ENCODE results near the gene MAPK6.
"Not testable (repeated sequence)": the region's sequence is repeated elsewhere in the genome, so short reads cannot be mapped to it uniquely, and the experiment has no call there.

The MAPK6 gene

DNA sequence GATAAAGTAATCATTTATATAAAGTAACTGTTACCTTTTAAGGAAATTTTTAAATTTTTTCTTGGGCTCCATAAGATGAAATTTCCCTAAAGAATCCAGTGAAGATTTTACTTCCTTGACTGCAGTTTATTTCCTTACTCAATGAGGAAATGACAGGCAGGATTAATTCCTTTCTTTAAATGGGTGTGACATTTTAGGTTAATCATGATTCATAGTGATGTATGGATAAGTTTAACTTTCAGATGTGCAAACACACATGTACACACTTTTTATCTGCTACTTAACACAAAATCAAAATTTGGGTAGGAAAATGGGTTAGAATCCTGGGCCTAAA is 36.3 kb upstream of the MAPK6 start:
- H3K79me2 ChIP-seq (ENCODE audit: low read length): no peaks in the 10 kb centered on the region
- no peak overlapping the region for H3K4me3 ChIP-seq (ENCODE audit: low read length)
- no peaks in the 10 kb centered on the region for H3K27me3 ChIP-seq (ENCODE audit: low read depth, low read length)
- peaks cover 14% of the 10 kb centered on the region for H3K4me1 ChIP-seq (ENCODE audit: low read length)
- no peak for TF ChIP-seq EZH2phosphoT487 (IDR thresholded peaks at IDR 0.05; ENCODE audit: low read depth)
- no peak overlapping the region for H3K9ac ChIP-seq (ENCODE audit: low read length)
- 0 out of 2 replicates have a peak overlapping the region, but pooled peaks have one; percentile 98 for H3K4me2 ChIP-seq (ENCODE audit: low read length)
- H2AFZ ChIP-seq (ENCODE audit: low read depth, low read length): peak overlapping the region; percentile 96; the same call in 1 of the 2 replicates
- H3K27ac ChIP-seq (ENCODE audit: low read length): no peak overlapping the region
- H3K36me3 ChIP-seq (replicated peaks; ENCODE audit: low read depth, low read length): no peaks in the 10 kb centered on the region
- H4K20me1 ChIP-seq (ENCODE audit: insufficient read depth, low read length): no peaks in the 10 kb centered on the region
- H3K9me3 ChIP-seq (ENCODE audit: insufficient read depth, low read length): no peaks in the 10 kb centered on the region

DNA sequence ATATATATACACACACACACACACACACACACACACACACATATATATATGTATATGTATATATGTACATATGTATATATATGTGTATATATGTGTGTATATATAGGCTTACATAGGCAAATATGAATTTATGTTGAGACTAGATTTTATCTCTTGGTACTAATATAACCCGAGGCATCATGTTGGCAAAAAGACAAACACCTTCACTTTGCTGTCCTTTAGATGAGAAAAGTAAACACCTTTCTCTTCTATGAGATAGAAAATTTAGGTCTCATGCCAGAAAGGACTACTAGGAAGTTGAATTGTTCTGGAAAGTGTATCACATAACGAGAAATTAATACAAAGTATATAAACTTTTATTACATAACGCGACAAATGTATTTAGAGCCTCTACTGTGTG is 27.9 kb upstream of the MAPK6 start:
- no peaks in the 10 kb centered on the region for H3K9me3 ChIP-seq (ENCODE audit: insufficient read depth, low read length)
- H3K36me3 ChIP-seq (replicated peaks; ENCODE audit: low read depth, low read length): no peaks in the 10 kb centered on the region
- TF ChIP-seq, protein P1, sequence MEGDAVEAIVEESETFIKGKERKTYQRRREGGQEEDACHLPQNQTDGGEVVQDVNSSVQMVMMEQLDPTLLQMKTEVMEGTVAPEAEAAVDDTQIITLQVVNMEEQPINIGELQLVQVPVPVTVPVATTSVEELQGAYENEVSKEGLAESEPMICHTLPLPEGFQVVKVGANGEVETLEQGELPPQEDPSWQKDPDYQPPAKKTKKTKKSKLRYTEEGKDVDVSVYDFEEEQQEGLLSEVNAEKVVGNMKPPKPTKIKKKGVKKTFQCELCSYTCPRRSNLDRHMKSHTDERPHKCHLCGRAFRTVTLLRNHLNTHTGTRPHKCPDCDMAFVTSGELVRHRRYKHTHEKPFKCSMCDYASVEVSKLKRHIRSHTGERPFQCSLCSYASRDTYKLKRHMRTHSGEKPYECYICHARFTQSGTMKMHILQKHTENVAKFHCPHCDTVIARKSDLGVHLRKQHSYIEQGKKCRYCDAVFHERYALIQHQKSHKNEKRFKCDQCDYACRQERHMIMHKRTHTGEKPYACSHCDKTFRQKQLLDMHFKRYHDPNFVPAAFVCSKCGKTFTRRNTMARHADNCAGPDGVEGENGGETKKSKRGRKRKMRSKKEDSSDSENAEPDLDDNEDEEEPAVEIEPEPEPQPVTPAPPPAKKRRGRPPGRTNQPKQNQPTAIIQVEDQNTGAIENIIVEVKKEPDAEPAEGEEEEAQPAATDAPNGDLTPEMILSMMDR (IDR thresholded peaks at IDR 0.05; ENCODE audit: low read depth, low read length): no peak
- no peak for TF ChIP-seq EZH2phosphoT487 (IDR thresholded peaks at IDR 0.05; ENCODE audit: low read depth)
- H3K79me2 ChIP-seq (ENCODE audit: low read length): no peaks in the 10 kb centered on the region
- peaks cover 12% of the 10 kb centered on the region for H3K4me1 ChIP-seq (ENCODE audit: low read length)
- H2AFZ ChIP-seq (ENCODE audit: low read depth, low read length): no peak overlapping the region
- H3K27ac ChIP-seq (ENCODE audit: low read length): no peak overlapping the region
- H4K20me1 ChIP-seq (ENCODE audit: insufficient read depth, low read length): no peaks in the 10 kb centered on the region
- H3K4me2 ChIP-seq (ENCODE audit: low read length): no peak overlapping the region
- no peak overlapping the region for H3K4me3 ChIP-seq (ENCODE audit: low read length)
- no peaks in the 10 kb centered on the region for H3K27me3 ChIP-seq (ENCODE audit: low read depth, low read length)
- no peak overlapping the region for H3K9ac ChIP-seq (ENCODE audit: low read length)

GRCh38 chr15:51992953-51993352 is 26.1 kb upstream of the MAPK6 start:
- no peak overlapping the region for H3K9ac ChIP-seq (ENCODE audit: low read length)
- no peak overlapping the region for H3K4me3 ChIP-seq (ENCODE audit: low read length)
- no peaks in the 10 kb centered on the region for H3K36me3 ChIP-seq (replicated peaks; ENCODE audit: low read depth, low read length)
- no peaks in the 10 kb centered on the region for H3K27me3 ChIP-seq (ENCODE audit: low read depth, low read length)
- peaks cover 12% of the 10 kb centered on the region for H3K4me1 ChIP-seq (ENCODE audit: low read length)
- no peaks in the 10 kb centered on the region for H4K20me1 ChIP-seq (ENCODE audit: insufficient read depth, low read length)
- H2AFZ ChIP-seq (ENCODE audit: low read depth, low read length): no peak overlapping the region
- no peaks in the 10 kb centered on the region for H3K79me2 ChIP-seq (ENCODE audit: low read length)
- H3K4me2 ChIP-seq (ENCODE audit: low read length): no peak overlapping the region
- TF ChIP-seq EZH2phosphoT487 (IDR thresholded peaks at IDR 0.05; ENCODE audit: low read depth): no peak
- TF ChIP-seq, protein P1 (IDR thresholded peaks at IDR 0.05; ENCODE audit: low read depth, low read length): no peak
- H3K9me3 ChIP-seq (ENCODE audit: insufficient read depth, low read length): no peaks in the 10 kb centered on the region
- H3K27ac ChIP-seq (ENCODE audit: low read length): no peak overlapping the region

GRCh38 chr15:52002351-52002750 is 16.7 kb upstream of the MAPK6 start:
- peaks cover 40% of the 10 kb centered on the region for H3K4me1 ChIP-seq (ENCODE audit: low read length)
- H3K79me2 ChIP-seq (ENCODE audit: low read length): 0 out of 2 replicates have a peak, but pooled peaks cover 4% of the 10 kb centered on the region
- H3K4me3 ChIP-seq (ENCODE audit: low read length): no peak overlapping the region
- no peak overlapping the region for H3K9ac ChIP-seq (ENCODE audit: low read length)
- H4K20me1 ChIP-seq (ENCODE audit: insufficient read depth, low read length): no peaks in the 10 kb centered on the region
- peaks cover 4% of the 10 kb centered on the region for H3K36me3 ChIP-seq (replicated peaks; ENCODE audit: low read depth, low read length)
- TF ChIP-seq, protein P1 (IDR thresholded peaks at IDR 0.05; ENCODE audit: low read depth, low read length): no peak
- no peak for TF ChIP-seq EZH2phosphoT487 (IDR thresholded peaks at IDR 0.05; ENCODE audit: low read depth)
- no peaks in the 10 kb centered on the region; the same call in 1 of the 2 replicates for H3K9me3 ChIP-seq (ENCODE audit: insufficient read depth, low read length)
- H3K27ac ChIP-seq (ENCODE audit: low read length): no peak overlapping the region
- no peak overlapping the region for H3K4me2 ChIP-seq (ENCODE audit: low read length)
- H2AFZ ChIP-seq (ENCODE audit: low read depth, low read length): no peak overlapping the region
- H3K27me3 ChIP-seq (ENCODE audit: low read depth, low read length): no peaks in the 10 kb centered on the region

DNA sequence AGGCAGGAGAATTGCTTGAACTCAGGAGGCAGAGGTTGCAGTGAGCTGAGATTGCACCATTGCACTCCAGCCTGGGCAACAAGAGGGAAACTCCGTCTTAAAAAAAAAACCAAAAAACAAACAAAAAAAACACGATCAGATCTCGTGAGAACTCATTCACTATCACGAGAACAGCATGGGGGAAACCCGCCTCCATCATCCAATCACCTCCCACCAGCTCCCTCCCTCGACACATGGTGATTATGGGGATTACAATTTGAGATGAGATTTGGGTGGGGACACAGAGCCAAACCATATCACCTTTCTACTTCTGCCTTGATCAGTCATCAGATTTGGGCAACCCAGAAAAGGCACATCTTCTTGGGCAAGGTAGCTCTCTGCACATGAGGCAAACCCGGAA is 15.9 kb upstream of the MAPK6 start:
- not testable (repeated sequence) for H3K36me3 ChIP-seq (replicated peaks; ENCODE audit: low read depth, low read length); H3K9me3 ChIP-seq (ENCODE audit: insufficient read depth, low read length); H3K79me2 ChIP-seq (ENCODE audit: low read length); H3K4me2 ChIP-seq (ENCODE audit: low read length); H2AFZ ChIP-seq (ENCODE audit: low read depth, low read length); H3K9ac ChIP-seq (ENCODE audit: low read length); H3K27me3 ChIP-seq (ENCODE audit: low read depth, low read length); H3K27ac ChIP-seq (ENCODE audit: low read length); H4K20me1 ChIP-seq (ENCODE audit: insufficient read depth, low read length); H3K4me3 ChIP-seq (ENCODE audit: low read length)
- H3K4me1 ChIP-seq (ENCODE audit: low read length): peaks cover 47% of the 10 kb centered on the region

Data from OCI-LY3 (cell line).